Stimulated activated CD8-positive, alpha-beta memory T cell treated with anti-CD3 and anti-CD28 coated beads, Interleukin-15, amount 100 ng/mL, for 24 hours (primary cell): ENCODE measurements around the gene JAKMIP3.

Experiments used
- DNase-seq: peaks from one replicate; pipeline ENCODE4 v3.0.0-alpha.2; 2020; ENCODE audit warnings: low read depth

JAKMIP3 gene

DNA sequence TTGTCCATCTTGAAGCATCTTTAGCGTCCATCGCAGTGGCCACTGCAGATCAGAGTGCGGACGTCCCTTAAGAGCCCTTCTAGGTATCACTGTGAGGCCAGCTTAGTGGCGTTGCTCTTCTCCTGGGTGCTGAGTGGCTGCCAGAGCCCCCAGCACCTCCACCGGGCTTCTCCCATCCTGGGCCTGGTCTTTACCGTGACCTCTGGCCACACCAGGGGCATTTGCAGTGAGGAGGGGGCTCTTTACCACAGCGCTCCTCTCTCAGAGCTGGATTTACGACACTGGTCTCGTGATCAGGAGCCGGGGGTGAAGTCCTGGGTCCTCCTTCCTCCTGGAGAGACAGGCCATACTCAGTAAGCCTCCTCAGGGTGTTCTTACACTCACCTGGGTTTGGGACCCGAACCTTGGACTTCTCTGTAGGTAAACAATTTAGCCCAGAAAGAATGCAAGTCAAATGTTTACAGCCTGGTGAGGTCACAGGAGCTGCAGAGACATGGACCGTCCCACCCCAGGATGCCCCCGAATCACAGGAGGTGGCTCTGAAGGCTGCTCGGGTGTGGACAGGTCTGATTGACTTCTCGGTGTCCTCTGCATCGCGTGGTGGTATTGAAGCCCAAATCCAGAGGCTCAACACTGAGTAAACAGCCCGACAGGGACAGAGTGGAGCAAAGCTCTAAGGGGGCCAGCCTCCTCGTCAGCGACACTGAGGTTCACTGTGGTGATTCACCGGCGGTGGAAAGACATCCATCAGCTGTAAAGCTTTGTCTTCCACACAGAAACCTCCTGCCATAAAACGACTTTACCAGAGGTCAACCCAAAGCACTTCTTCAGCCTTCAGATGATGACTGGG lies 33.0 kb downstream of the JAKMIP3 start:
- no peak for DNase-seq

DNA sequence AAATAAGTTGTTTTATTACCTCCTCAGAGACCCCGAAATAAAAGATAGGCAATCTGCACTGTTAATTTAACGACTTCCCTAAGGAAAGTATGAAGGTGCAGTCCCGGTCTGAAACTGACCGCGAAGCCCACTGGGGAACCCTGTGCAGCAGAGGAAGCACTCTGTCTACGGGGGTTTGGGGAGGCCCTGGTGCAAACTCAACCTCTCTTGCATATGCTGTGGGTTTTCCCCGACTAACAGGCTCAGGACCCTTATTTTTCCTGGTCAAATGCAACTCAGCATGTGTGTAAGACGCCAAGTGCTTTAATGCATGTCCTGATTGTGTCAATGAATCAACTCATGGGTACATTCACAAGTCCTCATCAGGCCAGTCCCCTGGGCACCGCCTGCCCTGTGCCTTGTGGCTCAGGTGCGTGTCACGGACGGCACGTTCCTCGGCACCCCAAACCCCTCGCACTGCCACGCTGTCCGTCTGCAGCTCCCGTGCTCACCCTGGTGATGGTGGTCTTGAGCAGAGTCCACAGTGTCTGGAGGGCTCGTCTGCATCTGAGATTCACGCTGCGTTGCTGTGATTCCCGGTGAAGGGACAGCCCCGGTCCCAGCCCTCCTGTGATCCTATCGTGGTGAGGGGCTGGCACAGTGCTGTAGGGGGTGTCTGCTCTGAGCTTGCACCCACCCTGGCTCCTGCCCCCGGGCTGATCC lies 33.8 kb downstream of the JAKMIP3 start:
- DNase-seq, result no peak

DNA sequence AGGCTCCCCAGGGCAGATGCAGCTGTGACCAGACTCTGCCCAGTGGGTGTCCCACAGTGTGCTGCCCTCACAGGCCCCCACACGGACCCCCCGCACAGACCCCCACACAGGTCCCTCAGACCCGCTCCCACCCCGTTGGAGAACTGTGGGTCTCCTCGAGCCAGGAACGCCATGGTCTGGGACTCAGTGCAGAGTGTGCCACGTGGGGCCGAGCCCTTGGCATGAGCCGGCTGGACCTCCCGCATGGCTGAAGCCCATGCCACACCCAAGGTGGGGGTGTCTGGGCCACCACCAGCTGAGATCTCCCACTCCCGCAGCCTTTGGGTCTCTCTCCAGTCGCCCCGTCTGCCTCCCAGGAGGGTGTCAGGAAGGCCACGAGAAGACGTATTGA lies 34.3 kb downstream of the JAKMIP3 start:
- no peak for DNase-seq

DNA sequence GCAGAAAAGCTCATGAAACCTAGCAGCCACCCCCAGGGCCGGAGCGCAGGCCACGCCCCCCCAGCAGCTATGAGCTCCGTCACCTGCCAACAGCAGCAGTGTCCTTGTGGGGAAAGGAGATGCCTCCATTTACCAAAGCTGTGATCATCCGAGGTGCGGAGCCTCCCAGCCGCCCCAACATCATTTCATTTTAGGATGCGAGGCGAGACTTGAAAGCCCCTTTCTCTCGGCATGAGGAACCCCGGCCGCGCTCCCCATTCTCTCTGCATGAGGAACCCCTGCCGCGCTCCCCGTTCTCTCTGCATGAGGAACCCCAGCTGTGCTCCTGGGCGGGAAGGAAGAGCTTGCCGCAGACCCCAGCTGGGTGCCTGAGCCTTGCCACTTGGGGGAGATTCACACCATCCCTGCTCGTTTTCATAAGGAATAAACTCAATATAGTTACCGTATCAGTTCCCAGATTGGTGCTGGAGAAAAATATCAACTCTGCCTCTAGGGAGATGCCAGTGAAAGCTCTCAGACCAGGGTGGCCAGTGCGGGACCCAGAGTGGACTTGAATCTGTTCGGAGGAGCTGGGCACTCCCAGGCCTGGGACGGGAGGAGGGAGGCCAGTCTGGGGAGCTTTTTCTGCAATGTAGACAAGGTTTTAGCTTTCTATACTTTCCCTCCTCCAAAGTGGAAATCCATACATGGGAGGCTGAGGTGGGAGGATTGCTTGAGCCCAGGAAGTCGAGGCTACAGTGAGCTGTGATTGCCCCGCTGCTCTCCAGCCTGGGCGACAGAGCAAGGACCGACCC lies 35.0 kb downstream of the JAKMIP3 start:
- no peak for DNase-seq

DNA sequence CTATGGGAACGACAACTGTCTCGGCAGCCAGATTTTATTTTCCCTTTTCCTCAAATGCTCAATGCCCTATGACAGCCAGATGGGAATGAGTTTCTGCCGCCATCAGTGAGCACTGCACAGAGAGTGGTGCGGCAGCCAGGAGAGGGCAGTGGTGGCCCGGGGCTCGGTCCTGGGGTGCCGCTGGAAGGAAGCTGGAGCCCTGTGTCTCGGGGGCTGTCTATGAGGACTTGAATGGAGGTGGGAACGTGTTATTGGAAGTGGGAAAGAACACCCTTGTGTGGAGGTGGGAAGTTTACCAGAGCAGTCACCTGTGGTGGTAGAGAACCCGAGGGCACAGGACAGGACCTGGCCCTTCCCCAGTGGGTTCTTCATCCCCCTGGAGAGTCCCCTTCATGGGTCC lies 35.8 kb downstream of the JAKMIP3 start:
- no peak for DNase-seq

DNA sequence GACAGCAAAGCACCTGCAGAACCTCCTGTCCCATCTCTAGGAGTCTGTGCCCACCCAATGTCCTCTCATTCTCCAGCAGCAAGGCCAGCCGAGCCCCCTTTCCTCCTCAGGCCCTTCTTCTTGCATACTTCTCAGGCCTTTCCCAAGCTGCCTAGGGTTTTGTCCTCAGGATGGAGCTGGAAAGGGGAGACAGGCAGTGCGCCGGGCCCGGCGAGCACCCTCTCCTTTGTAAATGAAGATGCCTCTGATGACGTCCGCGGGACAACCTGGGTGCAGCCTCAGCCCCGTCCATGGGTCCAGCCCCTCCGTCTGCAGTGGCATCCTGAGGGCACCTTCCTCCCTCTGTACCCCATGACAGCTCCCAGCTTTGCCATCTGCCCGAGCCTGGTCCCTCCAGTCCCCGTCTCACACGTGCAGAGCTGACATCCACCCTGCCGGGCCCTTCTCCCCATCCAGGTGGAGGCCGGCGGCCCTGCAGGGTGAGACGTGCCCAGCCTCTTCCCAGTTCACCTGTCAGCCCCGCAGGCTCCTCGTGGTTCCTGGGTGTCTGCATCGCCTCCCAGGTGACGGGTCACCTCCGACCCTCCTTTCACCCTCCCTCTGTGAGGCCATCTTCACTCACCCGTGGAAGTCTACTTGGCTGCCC lies 36.4 kb downstream of the JAKMIP3 start:
- DNase-seq, result no peak

DNA sequence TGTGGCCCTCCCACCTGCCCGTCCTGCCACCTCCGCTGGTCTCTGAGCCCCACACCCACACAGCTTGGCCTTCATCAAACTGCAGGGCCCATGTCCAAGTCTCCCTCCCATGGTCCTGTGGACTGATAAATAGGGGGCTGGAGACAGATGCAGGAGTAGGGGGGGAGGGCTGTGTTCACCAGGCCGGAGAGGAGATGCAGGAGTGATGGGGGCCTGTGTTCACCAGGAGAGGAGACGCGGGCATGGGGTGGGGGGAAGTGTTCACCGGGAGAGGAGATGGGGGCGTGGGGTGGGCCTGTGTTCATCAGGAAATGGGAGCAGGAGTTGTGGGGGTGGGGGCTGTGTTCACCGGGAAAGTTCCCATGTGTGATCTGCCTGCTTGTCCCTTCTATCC lies 37.0 kb downstream of the JAKMIP3 start:
- no peak for DNase-seq

DNA sequence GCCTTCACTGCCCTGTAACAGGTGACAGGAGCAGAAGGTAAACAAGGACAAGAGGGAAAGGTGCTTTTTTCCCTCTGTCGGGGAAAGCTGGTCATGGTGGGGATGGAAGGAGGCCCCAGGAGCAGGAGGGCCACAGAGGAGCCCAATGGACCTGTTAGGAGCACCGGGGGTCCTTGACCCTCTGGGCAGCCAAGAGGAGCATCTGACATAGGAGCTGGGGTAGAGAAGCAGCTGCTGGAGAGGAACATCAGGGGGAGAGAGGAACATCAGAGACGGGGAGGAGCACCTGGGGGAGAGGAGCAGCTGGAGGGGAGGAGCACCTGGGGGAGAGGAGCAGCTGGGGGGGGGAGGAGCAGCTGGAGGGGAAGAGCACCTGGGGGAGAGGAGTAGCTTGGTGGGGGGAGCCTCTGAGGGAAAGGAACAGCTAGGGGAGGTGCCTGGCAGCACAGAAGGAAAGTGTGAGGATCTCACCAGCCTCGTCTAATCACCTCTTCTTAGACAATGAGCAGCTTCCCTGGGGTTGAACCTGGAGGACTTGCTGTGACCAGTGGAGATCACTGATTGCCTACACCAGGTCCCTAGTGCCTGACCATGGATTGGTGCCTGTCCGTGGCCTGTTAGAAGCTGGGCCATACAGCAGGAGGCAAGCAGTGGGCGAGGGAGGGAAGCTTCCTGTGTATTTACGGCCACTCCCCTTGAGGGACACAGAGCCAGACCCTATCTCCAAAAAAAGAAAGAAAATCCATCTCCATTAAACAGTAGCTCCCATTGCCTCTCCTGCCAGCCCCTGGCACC lies 37.6 kb downstream of the JAKMIP3 start:
- no peak for DNase-seq

DNA sequence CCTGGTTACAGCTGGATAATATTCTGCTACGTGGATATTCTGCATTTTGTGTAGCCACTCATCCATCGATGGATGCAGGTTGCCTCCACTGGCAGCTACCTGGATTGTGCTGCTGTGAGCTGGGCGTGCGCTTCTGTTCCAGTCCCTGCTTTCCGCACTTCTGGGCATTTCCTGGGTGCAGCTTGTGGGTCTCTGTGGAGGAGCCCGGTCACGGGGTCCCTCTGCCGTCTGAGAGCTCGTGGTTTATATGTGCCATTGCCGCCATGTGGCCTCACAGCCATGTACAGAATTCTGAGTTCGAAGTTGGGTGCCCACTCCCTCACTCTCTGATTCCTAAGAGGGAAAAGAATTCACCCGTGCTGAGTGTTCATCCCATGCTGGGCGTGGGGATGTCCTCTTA lies 38.3 kb downstream of the JAKMIP3 start:
- no peak for DNase-seq

DNA sequence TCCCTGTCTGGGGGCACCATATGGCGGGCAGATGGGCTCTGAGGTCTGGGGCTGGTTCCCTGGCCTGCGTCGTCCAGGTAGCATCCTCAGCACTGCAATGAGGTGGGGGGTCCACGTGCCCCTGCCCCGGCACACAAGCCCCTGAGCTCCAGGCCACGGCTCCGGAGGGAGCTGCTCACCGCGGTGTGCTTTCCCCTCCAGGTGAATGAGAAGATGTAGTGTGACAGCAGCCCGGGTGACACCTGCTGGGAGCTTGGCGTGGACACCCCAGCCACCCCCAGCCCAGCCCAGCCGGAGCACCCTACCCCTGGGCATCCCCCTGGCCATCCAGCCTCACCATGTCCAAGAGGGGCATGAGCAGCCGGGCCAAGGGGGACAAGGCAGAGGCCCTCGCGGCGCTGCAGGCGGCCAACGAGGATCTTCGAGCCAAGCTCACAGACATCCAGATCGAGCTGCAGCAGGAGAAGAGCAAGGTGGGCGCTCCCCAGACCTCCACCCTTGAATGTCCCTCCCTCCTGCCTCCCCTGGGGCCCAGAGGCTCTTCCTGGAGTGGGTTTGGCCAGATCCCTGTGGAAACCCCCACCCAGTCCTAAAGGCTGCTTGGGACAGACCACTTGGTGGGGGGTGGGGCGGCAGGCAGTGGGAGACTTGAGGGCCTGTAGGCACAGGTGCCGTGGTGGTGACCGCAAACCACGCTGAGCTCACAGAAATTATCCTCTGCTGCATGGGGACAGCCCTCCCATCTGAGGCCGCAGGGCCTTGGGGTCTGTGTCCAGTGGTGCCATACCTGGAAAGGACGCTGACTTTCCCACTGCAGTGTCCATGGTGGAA lies 38.9 kb downstream of the JAKMIP3 start:
- DNase-seq, result no peak

DNA sequence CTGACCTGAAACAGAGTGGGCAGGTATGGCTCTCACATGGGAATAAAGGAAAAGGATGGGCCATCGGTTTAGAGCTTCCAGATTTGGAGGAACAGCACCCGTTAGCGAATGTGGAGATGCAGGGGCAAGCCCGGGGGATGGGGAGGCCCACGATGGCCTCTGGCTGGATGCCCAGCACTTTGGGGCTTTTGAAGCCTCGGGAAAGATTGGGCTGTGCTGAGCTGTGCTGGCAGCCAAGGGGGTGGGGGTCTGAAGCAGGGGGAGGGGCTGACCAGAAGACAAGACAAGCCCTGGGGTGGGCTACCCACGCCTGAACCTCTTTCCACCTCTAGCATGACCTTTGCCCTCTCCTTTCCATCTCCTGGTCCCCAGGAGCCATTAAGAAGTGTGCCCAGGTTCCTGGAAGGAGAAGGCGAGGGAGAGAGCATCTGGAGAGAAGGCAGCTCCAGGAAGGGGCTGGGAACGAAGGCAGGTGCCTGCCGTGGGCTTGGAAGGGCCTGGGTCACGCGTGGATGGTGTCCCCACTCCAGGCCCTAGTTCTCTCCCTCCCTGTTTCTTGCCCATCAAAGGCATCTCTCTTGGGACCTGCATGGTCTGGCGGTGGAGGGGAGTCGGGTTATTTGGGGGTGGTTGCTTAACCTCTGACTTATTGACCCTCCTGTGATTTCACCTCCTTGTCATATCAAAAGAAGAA lies 39.7 kb downstream of the JAKMIP3 start:
- no peak for DNase-seq

DNA sequence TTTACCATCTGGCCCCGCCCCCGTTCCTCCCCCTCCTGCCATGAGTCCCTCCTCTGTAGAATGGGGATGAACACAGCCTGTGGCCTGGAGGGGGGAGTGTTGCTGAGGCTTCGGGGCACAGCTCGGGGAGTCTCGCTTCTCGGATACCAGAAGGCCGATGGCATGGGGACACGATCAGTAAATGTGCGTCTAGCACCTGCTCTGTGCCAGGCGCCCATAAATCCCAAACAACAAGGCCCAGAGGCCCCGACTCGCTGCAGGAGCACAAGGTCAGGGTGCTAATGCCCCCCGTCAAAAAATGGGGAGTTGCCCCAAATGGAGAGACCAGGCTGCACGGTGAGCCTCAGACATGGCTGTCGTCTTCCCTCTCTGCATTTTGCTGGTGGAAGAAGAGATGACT lies 40.7 kb downstream of the JAKMIP3 start:
- DNase-seq, result no peak

DNA sequence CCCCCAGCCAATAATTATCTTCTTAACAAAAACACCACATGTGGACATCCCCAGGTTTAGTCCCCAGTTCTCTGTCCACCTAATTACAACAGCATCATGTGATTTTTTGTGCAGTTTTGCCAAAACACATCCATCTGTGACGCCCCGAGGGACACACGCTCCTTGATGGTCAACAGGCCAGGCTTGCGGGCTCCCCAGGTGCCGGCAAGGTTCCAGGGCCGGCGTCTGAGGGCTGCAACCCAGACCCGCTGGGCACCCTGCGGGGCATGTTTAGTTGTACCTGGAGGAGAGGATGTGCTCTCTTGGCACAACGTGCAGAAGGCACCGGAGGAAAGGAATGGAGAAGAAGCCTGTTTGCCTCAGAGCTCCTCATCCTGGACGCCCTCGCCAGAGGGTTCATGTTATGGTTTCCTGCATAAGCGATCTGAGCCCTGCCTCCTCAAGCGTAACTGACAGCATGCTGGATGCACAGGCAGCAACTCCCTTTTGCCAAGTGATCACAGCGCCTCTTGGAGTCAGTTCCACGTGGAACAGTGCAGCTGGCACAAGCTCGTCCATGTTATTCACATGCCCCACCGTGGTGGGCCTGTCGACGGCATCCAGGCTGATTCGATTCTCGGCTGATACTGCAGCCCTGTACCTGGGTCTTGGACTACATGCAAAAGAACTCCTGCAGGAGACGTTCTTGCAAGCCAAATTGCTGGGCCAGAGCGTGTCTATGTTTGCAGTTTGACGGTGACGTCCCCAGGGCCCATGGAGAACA lies 41.6 kb downstream of the JAKMIP3 start:
- no peak for DNase-seq

DNA sequence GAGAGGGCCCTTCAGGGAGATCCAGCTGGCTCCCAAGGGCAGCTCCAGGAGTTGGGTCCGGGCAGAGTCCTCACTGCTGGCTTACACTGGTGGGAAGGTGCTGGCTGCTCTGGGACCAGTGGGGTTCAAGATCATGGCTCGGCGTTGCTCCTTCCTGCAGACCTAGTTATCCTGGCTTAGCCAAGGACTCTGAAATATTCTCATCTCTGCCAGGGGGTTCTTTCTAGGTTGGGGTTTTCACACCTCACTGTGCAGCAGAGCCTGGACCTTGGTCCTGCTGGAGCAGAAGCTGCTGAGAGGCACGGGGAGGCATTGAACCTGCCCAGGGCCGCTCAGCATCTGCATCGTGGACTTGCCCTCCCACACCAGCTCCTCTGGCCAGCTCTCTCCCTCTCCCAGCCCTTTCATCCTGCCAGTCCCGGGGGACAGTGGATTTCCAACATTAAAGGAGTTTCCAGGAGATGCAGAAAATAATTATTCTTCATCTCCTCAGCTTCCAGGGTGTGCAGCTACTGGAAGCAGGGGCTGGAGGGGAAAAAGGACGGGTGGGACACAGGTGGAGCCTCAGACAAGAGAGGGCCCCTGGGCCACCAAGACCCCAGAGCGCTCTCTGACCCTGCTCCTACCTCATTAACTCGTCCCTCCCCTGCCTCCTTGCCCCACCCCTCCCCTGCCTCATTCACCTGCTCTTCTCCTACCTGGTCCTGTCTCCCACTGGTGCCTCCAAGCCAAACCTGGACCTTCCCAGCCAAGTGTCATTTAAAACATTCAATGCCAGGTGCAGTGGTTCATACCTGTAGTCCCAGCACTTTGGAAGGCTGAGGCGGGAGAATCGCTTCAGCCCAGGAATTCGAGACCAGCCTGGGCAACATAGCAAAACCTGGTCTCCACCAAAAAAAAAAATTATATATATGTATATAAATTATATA lies 42.5 kb downstream of the JAKMIP3 start:
- no peak for DNase-seq

DNA sequence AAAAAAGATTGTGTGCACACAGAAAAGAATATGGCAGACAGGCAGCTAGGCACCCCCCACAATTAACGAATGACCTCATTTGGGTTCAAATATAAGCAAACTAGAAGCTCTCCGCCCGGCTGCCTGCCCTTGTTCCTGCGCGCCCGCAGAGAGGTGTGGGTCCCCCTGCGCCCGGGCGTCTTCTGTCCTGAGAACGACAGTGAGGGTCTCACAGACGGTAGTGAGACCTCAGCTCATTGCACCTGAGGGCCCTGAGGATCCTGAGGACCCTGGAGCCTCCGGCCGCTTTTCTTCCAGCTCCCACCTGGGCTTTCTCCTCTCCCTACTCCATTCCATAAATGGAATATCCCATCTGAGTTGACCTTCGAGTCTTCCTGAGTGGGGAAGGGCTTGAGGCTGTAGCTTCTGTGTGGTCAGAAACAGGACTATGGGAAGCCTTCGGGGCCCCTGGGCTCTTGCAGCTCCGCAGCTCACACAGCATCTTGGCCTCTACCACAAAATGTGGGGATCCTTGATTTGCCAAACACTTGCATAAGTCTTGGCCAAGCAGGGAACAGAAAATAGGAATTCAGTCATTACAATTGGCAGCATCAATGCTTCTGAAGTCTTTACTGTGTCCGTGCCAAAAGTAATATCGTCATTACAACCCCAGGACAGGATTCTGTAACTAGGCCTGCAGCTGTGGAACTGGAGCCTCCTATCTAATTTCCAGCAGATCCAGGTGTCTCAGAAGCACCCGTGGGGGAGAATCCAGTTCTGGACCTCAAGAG lies 43.8 kb downstream of the JAKMIP3 start:
- DNase-seq, result no peak

DNA sequence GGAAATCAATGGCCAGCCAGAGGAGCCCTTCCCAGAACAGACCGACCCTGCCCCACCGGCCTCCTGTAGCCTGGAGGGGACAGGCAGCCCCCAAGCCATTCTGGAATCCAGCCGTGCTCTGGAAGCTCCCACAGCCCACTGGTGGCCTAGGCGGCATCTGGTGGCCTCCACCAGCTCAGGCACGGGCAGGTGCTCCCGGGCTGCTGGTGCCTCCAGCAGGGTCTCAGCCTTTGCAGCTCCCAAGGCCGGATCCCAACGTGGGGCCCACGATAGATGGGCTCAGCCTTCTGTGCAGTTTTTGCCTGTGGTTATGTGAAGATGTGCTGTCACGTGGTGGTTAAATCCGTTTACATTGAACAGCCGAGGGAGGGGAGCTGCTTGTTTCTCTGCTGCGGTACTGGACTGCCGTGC lies 44.4 kb downstream of the JAKMIP3 start:
- DNase-seq, result no peak

DNA sequence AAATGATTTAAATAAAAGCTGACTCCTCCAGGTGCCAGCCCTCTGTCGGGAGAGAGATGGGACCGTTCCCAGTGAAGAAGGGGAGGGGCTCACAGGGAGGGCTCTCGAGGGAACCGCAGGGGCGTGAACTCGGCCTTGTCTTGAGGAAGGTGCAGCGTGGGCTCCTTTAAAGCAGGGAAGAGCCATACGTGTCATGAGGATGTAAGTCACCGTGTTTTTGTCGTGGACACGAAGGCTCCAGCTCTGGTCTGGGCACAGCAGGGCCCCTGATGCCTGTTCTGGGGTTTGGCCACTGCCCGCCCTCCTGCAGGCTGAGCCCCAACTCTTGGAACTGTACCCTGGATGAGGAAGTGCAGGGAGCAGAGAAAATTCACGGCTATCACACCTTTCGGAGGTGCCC lies 45.0 kb downstream of the JAKMIP3 start:
- DNase-seq, result no peak
